T-helper 2 cell treated with Interferon-gamma antibody and Interleukin-4, amounts not matched to agents 5 μg/mL and 100 μg/mL, for 36 hours (primary cell): Measurements from ENCODE around the gene AUNIP.

Experiments
- DNase-seq: peaks from one replicate; pipeline ENCODE4 v3.0.0; 2021; ENCODE audit warnings: low spot score
- H3K27ac Mint-ChIP-seq: one replicate; pipeline ENCODE4 v1.8.0; 2021; ENCODE audit warnings: mild to moderate bottlenecking, mixed read lengths
- H3K27me3 Mint-ChIP-seq: one replicate; pipeline ENCODE4 v1.8.0; 2021; ENCODE audit warnings: low read depth, mixed read lengths
- H3K36me3 Mint-ChIP-seq: one replicate; pipeline ENCODE4 v1.8.0; 2021; ENCODE audit warnings: low read depth, mixed read lengths
- H3K4me1 Mint-ChIP-seq: one replicate; pipeline ENCODE4 v1.8.0; 2021; ENCODE audit warnings: low read depth, mixed read lengths
- H3K4me3 Mint-ChIP-seq: one replicate; pipeline ENCODE4 v1.8.0; 2022; ENCODE audit warnings: mild to moderate bottlenecking, moderate library complexity, mixed read lengths
- H3K9me3 Mint-ChIP-seq: one replicate; pipeline ENCODE4 v1.8.0; 2021; ENCODE audit warnings: mixed read lengths

Gene AUNIP

DNA sequence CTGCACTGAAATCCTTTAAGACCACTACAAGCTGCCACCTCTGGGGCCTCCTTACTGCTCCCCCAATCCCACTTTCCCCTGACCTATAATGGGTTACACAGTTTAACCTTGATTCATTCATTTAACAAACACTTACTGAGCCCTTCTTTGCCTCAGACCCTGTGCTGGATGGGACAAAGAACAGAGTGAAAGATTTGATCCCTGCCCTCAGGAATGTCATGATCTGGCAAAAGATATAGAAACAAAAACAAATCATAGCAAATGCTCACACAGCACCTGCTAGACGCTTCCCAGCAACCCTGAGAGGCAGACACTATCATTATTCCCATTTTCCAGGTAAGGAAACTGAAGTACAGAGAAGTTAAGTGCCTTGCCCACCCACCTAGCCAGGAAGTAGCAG lies 7.0 kb upstream of the AUNIP start:
- Mint-ChIP-seq H3K27ac (no peak overlapping the region), H3K27me3 (no peaks in the 10 kb centered on the region), H3K4me3 (no peak overlapping the region), H3K4me1 (peaks cover 2% of the 10 kb centered on the region), H3K36me3 (no peaks in the 10 kb centered on the region), H3K9me3 (no peaks in the 10 kb centered on the region)
- DNase-seq, result no peak

DNA sequence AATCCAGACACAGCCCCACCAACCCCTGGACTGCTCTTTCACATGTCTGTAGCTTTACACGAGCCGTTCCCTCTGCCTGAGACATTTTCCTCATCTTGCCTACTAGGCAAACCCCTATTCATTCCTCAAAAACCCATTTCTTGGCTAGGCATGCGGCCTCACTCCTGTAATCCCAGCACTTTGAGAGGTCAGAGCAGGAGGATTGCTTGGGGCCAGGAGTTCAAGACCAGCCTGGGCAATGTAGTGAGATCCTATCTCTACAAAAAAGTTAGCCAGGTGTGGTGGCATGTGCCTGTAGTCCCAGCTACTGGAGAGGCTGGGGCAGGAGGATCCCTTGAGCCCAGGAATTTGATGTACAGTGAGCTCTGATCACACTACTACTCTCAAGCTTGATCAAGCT lies 5.2 kb upstream of the AUNIP start:
- no peaks in the 10 kb centered on the region for H3K9me3 Mint-ChIP-seq
- peaks cover 11% of the 10 kb centered on the region for H3K4me1 Mint-ChIP-seq
- no peaks in the 10 kb centered on the region for H3K36me3 Mint-ChIP-seq
- DNase-seq, result no peak
- no peaks in the 10 kb centered on the region for H3K27me3 Mint-ChIP-seq
- H3K27ac Mint-ChIP-seq, result no peak overlapping the region
- no peak overlapping the region for H3K4me3 Mint-ChIP-seq

- H3K27ac Mint-ChIP-seq, result no peak overlapping the region
- peaks cover 16% of the 10 kb centered on the region for H3K4me1 Mint-ChIP-seq
- no peak overlapping the region for H3K4me3 Mint-ChIP-seq
- no peaks in the 10 kb centered on the region for H3K36me3 Mint-ChIP-seq
- DNase-seq, result no peak
- H3K27me3 Mint-ChIP-seq, result no peaks in the 10 kb centered on the region
- H3K9me3 Mint-ChIP-seq, result no peaks in the 10 kb centered on the region
Measured at GRCh38 chr1:25863486-25864262, 4.4 kb upstream of the AUNIP start.

DNA sequence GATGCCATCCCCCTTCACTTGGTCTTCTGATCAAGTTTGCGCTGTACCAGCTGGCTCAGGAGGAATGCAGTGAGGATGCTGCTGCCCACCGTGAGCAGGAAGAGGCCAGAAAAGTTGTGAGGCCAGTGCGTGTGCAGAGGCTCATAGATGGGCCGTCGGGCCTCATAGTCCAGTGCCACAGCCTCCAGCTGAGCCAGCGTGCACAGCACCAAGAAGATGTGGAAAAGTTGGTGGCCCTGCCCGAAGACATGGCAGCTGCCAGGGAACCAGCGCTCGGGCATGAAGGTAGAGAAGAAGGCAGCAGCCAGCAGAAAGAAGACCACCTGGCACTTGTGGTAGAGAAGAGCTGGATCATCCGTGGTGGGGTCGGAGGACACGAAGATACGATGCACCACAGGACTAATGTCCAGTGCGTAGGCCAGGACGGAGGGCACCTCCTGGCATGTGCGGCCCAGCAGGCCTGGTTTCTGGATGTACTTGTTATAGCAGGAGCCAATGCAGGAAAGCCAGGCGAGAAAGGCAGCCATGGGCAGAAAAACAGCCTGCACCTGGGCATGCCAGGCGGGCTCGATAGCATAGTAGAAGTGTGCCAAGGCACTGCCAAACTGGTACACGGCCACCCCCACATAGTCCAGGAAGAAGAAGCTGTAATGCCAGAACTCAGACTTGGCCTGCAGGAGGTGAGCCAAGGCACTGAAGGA lies 3.7 kb upstream of the AUNIP start:
- Mint-ChIP-seq H3K4me3 (no peak overlapping the region), H3K27me3 (no peaks in the 10 kb centered on the region), H3K36me3 (no peaks in the 10 kb centered on the region), H3K4me1 (peaks cover 21% of the 10 kb centered on the region), H3K9me3 (no peaks in the 10 kb centered on the region), H3K27ac (no peak overlapping the region)
- DNase-seq, result no peak

GRCh38 chr1:25861316-25862286 lies 2.3 kb upstream of the AUNIP start:
- no peak for DNase-seq
- Mint-ChIP-seq H3K36me3 (no peaks in the 10 kb centered on the region), H3K4me1 (peaks cover 22% of the 10 kb centered on the region), H3K27me3 (no peaks in the 10 kb centered on the region), H3K4me3 (peak overlapping the region; percentile 47), H3K9me3 (no peaks in the 10 kb centered on the region), H3K27ac (no peak overlapping the region)

DNA sequence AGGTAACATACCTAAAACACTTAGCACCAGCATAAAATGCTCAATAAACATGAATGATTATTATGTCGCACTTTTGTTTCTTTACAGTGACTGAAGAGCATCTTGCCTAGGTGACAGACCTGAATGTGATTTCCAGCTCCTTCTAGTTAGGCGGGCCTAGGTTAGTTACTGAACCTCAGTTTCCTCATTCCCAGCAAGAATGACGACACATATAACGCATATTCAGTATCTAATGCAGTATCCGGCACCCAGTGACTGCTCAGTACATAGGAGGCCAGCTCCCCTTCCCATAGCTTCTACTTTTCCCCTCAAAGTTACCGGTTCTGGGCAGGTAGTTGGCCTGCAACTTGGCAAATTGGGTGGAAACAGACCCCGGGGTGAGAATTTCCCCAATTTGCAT lies 763 bp downstream of the AUNIP start:
- Mint-ChIP-seq H3K27ac (peak overlapping the region; percentile 88), H3K36me3 (no peaks in the 10 kb centered on the region), H3K4me3 (peak overlapping the region; percentile 95), H3K4me1 (peaks cover 24% of the 10 kb centered on the region), H3K9me3 (no peaks in the 10 kb centered on the region), H3K27me3 (no peaks in the 10 kb centered on the region)
- no peak for DNase-seq

DNA sequence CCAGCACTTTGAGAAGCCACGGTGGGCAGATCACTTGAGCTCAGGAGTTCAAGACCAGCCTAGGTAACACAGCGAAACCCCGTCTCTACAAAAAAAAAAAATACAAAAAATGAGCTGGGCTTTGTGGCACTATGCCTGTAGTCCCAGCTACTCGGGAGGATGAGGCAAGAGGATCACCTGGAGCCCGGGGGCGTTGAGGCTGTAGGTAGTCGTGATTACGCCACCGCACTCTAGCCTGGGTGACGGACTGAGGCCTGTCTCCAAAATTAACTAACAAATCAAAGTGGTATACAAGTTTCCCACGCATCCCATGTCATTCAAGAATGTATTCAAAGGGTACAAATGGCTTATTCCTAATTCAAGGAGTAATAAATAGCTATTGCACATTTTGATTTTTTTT lies 2.4 kb downstream of the AUNIP start:
- H3K4me3 Mint-ChIP-seq, result no peak overlapping the region

DNA sequence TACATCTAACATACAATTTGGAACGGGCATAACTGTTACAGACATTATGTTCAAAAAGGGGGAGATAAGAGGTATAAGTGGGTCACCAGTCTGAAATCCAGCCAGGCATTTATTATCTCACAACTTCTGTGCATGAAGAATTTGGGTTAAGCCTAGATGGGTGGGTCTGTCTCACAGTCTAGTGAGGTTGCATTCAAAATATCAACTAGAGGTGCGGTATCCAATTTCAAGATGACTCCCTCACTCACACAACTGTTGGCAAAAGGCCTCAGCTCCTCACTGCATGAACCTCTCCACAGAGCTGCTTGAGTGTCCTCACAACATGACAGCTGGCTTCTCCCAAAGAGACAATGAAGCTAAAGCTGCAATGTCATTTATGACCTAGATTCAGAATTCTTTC lies 4.7 kb downstream of the AUNIP start:
- no peak overlapping the region for H3K4me3 Mint-ChIP-seq
- H3K36me3 Mint-ChIP-seq, result peaks cover 1% of the 10 kb centered on the region
- no peak for DNase-seq
- H3K4me1 Mint-ChIP-seq, result peaks cover 17% of the 10 kb centered on the region
- H3K9me3 Mint-ChIP-seq, result no peaks in the 10 kb centered on the region
- no peak overlapping the region for H3K27ac Mint-ChIP-seq
- no peaks in the 10 kb centered on the region for H3K27me3 Mint-ChIP-seq

More for the DNA sequence above, 2.4 kb downstream of the AUNIP start:
- no peaks in the 10 kb centered on the region for H3K36me3 Mint-ChIP-seq
- H3K27me3 Mint-ChIP-seq, result no peaks in the 10 kb centered on the region
- no peak overlapping the region for H3K27ac Mint-ChIP-seq
- H3K4me1 Mint-ChIP-seq, result peaks cover 24% of the 10 kb centered on the region
- DNase-seq, result no peak
- H3K9me3 Mint-ChIP-seq, result no peaks in the 10 kb centered on the region

GRCh38 chr1:25848531-25848930 lies 10.7 kb downstream of the AUNIP start:
- H3K4me3 Mint-ChIP-seq, result no peak overlapping the region
- H3K36me3 Mint-ChIP-seq, result peaks cover 1% of the 10 kb centered on the region
- no peak overlapping the region for H3K27ac Mint-ChIP-seq
- no peak for DNase-seq
- H3K27me3 Mint-ChIP-seq, result no peaks in the 10 kb centered on the region
- H3K9me3 Mint-ChIP-seq, result no peaks in the 10 kb centered on the region
- H3K4me1 Mint-ChIP-seq, result peaks cover 5% of the 10 kb centered on the region

- no peak for DNase-seq
- peaks cover 1% of the 10 kb centered on the region for H3K36me3 Mint-ChIP-seq
- no peak overlapping the region for H3K4me3 Mint-ChIP-seq
- no peaks in the 10 kb centered on the region for H3K27me3 Mint-ChIP-seq
- peaks cover 5% of the 10 kb centered on the region for H3K4me1 Mint-ChIP-seq
- H3K27ac Mint-ChIP-seq, result peak overlapping the region; percentile 2
- H3K9me3 Mint-ChIP-seq, result no peaks in the 10 kb centered on the region
Measured at GRCh38 chr1:25847929-25848328, 11.3 kb downstream of the AUNIP start.

DNA sequence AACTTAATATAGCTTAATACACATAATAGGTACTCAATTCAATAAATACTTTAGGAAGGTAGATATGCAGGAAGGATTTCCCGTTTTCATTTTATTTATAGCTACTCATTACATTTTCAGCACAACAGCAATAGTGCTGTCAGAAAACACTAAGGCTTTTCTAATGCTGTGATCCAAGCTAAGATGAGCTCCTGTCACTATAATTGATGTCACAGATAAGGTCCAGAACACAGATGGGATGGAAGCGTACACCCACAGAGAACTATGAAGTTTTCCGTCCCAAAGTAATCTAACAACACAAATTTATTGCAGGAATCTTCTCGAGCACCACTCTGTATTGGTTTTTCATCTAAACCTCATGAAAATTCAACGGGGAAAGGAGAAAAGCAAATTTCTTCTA lies 13.6 kb downstream of the AUNIP start:
- H3K9me3 Mint-ChIP-seq, result no peaks in the 10 kb centered on the region
- no peak overlapping the region for H3K4me3 Mint-ChIP-seq
- peaks cover under 1% of the 10 kb centered on the region for H3K36me3 Mint-ChIP-seq
- H3K4me1 Mint-ChIP-seq, result peaks cover 5% of the 10 kb centered on the region
- DNase-seq, result no peak
- no peaks in the 10 kb centered on the region for H3K27me3 Mint-ChIP-seq
- no peak overlapping the region for H3K27ac Mint-ChIP-seq

GRCh38 chr1:25844536-25845337 lies 14.5 kb downstream of the AUNIP start:
- Mint-ChIP-seq H3K4me3 (no peak overlapping the region), H3K27me3 (no peaks in the 10 kb centered on the region), H3K4me1 (peaks cover 3% of the 10 kb centered on the region), H3K9me3 (no peaks in the 10 kb centered on the region), H3K27ac (no peak overlapping the region), H3K36me3 (peaks cover 6% of the 10 kb centered on the region)
- DNase-seq, result no peak

GRCh38 chr1:25843483-25843882 lies 15.8 kb downstream of the AUNIP start:
- no peak overlapping the region for H3K4me3 Mint-ChIP-seq

More at GRCh38 chr1:25843483-25843882, 15.8 kb downstream of the AUNIP start:
- DNase-seq, result no peak
- H3K4me1 Mint-ChIP-seq, result no peaks in the 10 kb centered on the region
- no peak overlapping the region for H3K27ac Mint-ChIP-seq
- H3K36me3 Mint-ChIP-seq, result peaks cover 6% of the 10 kb centered on the region
- no peaks in the 10 kb centered on the region for H3K27me3 Mint-ChIP-seq
- no peaks in the 10 kb centered on the region for H3K9me3 Mint-ChIP-seq
